ENCODE data around the gene HACD2.

- TF ChIP-seq TAF1 (IDR thresholded peaks at IDR 0.05; ENCODE audit: borderline replicate concordance, low read depth, low read length) (no peak), CTCF (IDR thresholded peaks at IDR 0.05) (no peak), SMC3 (IDR thresholded peaks at IDR 0.05; ENCODE audit: low read depth, low read length) (no peak), EP300 (IDR thresholded peaks at IDR 0.05; ENCODE audit: borderline replicate concordance in 1 of 2, low read depth in 1 of 2, low read length in 1 of 2) (no peak), RXRA (IDR thresholded peaks at IDR 0.05; ENCODE audit: borderline replicate concordance, low read depth) (no peak)
- TF ChIP-seq, protein P1, sequence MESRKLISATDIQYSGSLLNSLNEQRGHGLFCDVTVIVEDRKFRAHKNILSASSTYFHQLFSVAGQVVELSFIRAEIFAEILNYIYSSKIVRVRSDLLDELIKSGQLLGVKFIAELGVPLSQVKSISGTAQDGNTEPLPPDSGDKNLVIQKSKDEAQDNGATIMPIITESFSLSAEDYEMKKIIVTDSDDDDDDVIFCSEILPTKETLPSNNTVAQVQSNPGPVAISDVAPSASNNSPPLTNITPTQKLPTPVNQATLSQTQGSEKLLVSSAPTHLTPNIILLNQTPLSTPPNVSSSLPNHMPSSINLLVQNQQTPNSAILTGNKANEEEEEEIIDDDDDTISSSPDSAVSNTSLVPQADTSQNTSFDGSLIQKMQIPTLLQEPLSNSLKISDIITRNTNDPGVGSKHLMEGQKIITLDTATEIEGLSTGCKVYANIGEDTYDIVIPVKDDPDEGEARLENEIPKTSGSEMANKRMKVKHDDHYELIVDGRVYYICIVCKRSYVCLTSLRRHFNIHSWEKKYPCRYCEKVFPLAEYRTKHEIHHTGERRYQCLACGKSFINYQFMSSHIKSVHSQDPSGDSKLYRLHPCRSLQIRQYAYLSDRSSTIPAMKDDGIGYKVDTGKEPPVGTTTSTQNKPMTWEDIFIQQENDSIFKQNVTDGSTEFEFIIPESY (IDR thresholded peaks at IDR 0.05; ENCODE audit: borderline replicate concordance, low read depth), result no peak
Observed at GRCh38 chr3:123442125-123442524, 142.7 kb downstream of the HACD2 start.

All from SK-N-SH (cell line).